Left renal cortex interstitium (tissue), 4 donors: ENCODE measurements around the gene EML3. TPM values are rescaled to one million over a fixed set of nuclear protein-coding genes. Genes with fewer than 3 reads are reported as not detected.
"Not testable (repeated sequence)": the region's sequence is repeated elsewhere in the genome, so short reads cannot be mapped to it uniquely, and the experiment has no call there.

Source experiments
- DNase-seq, 4 donors: peaks; one replicate each; pipeline ENCODE4 v3.0.0-alpha.2; 2013; ENCODE audit warnings: low read depth in 4 of 4, low spot score in 2 of 4, missing footprints in 1 of 4
- polyA plus RNA-seq, 4 donors: library from polyadenylated mRNA; unstranded; fragments of 120-200 nt; gene quantifications; one replicate each; pipeline ENCODE4 v1.2.1, GENCODE V29; 2013; ENCODE audit not compliant: insufficient read length in 4 of 4

The EML3 gene
- polyA plus RNA-seq, 4 donors = 25.9 to 46.8 (median 41.2) TPM

- no peak for DNase-seq
Observed at GRCh38 chr11:62601122-62601371, 11.5 kb downstream of the EML3 start.

- DNase-seq = no peak
Observed at GRCh38 chr11:62600367-62601121, 12.0 kb downstream of the EML3 start.

GRCh38 chr11:62599901-62600300, 12.7 kb downstream of the EML3 start:
- DNase-seq = no peak

GRCh38 chr11:62599069-62599696, 13.4 kb downstream of the EML3 start:
- peak in 2 of 4 donors; percentile 77 to 93 for DNase-seq

- DNase-seq = no peak
Observed at GRCh38 chr11:62595124-62595523, 17.5 kb downstream of the EML3 start.

GRCh38 chr11:62593434-62594044, 19.0 kb downstream of the EML3 start:
- DNase-seq = peak in 1 of 4 donors; percentile 49

- no peak for DNase-seq
Observed at GRCh38 chr11:62592989-62593421, 19.6 kb downstream of the EML3 start.

- DNase-seq = no peak
Observed at GRCh38 chr11:62592146-62592815, 20.3 kb downstream of the EML3 start.

GRCh38 chr11:62591448-62592145, 21.0 kb downstream of the EML3 start, which contains the start of gene TUT1:
Gene TUT1, minus strand, starts transcription at chr11:62591523. Its CDS starts 38 bp downstream, at chr11:62591485.
- peak; percentile 96 to 99 (median 98) for DNase-seq

- no peak for DNase-seq
Observed at GRCh38 chr11:62588966-62589637, 23.5 kb downstream of the EML3 start.

GRCh38 chr11:62585356-62585755, 27.2 kb downstream of the EML3 start:
- not testable (repeated sequence) for DNase-seq

GRCh38 chr11:62581735-62582134, 30.8 kb downstream of the EML3 start:
- not testable (repeated sequence) for DNase-seq

- DNase-seq = no peak
Observed at GRCh38 chr11:62580959-62581715, 31.4 kb downstream of the EML3 start.

GRCh38 chr11:62579252-62579651, 33.3 kb downstream of the EML3 start:
- no peak for DNase-seq

GRCh38 chr11:62578541-62578940, 34.0 kb downstream of the EML3 start:
- DNase-seq = no peak

GRCh38 chr11:62577046-62577714, 35.4 kb downstream of the EML3 start:
- DNase-seq = no peak

- DNase-seq = no peak
Observed at GRCh38 chr11:62575837-62576236, 36.7 kb downstream of the EML3 start.

GRCh38 chr11:62575156-62575555, 37.4 kb downstream of the EML3 start:
- DNase-seq = no peak
